22Rv1 (cell line): ENCODE data around the gene MS4A13.
"Not testable (repeated sequence)": the region's sequence is repeated elsewhere in the genome, so short reads cannot be mapped to it uniquely, and the experiment has no call there.

Experiments
- H3K27ac ChIP-seq: fragments of 450-650 bp; 2 replicates; pipeline ENCODE4 v1.5.1; 2017
- CTCF ChIP-seq: fragments of 450-650 bp; IDR thresholded peaks from 2 replicates; pipeline ENCODE4 v1.5.1; 2017; ENCODE audit warnings: mild to moderate bottlenecking
- ZFX ChIP-seq: fragments of 450-650 bp; IDR thresholded peaks from 2 replicates; pipeline ENCODE4 v1.6.1; 2017; ENCODE audit warnings: antibody characterized with exemption, borderline replicate concordance

Gene MS4A13

GRCh38 chr11:60511393-60511792 is 3.8 kb upstream of the MS4A13 start:
- TF ChIP-seq CTCF (no peak), ZFX (no peak)
- H3K27ac ChIP-seq = no peak overlapping the region

GRCh38 chr11:60512651-60513225 is 2.5 kb upstream of the MS4A13 start:
- H3K27ac ChIP-seq = no peak overlapping the region
- no peak for TF ChIP-seq CTCF
- TF ChIP-seq ZFX = no peak

- TF ChIP-seq ZFX = no peak
- no peak for TF ChIP-seq CTCF
- H3K27ac ChIP-seq = no peak overlapping the region
These were observed 1.4 kb upstream of the MS4A13 start for GRCh38 chr11:60513496-60514460.

- TF ChIP-seq CTCF (no peak), ZFX (no peak)
- no peak overlapping the region for H3K27ac ChIP-seq
These were observed 13.3 kb downstream of the MS4A13 start for GRCh38 chr11:60528465-60528864.

- H3K27ac ChIP-seq = no peak overlapping the region
- no peak for TF ChIP-seq ZFX
- no peak for TF ChIP-seq CTCF
These were observed 13.7 kb downstream of the MS4A13 start for GRCh38 chr11:60528934-60529333.

- no peak overlapping the region for H3K27ac ChIP-seq
- TF ChIP-seq CTCF (no peak), ZFX (no peak)
These were observed 15.4 kb downstream of the MS4A13 start for GRCh38 chr11:60530454-60531100.

GRCh38 chr11:60532383-60532782 is 17.2 kb downstream of the MS4A13 start:
- H3K27ac ChIP-seq = not testable (repeated sequence)

GRCh38 chr11:60538627-60539026 is 23.4 kb downstream of the MS4A13 start:
- H3K27ac ChIP-seq = not testable (repeated sequence)
